Measurements from ENCODE around the gene TBC1D26.
"Not testable (repeated sequence)": the region's sequence is repeated elsewhere in the genome, so short reads cannot be mapped to it uniquely, and the experiment has no call there.

- TF ChIP-seq CTCF, POLR2A (IDR thresholded peaks at IDR 0.05): not testable (repeated sequence)
These were observed 23.2 kb upstream of the TBC1D26 start for GRCh38 chr17:15708879-15709278.

Data from heart left ventricle (tissue), 13 donors.